IMR-90 (cell line): ENCODE measurements around the gene FOXO3. TPM values are rescaled to one million over a fixed set of nuclear protein-coding genes. Genes with fewer than 3 reads are reported as not detected.

Experiments used
- ATAC-seq: fragments of 200-7000 bp; cut with Tn5 transposase; 2 replicates; pipeline ENCODE4 v1.9.1; 2020; ENCODE audit warnings: low read depth, mild to moderate bottlenecking, moderate library complexity
- BruUV-seq: library from RNA; stranded (reverse); fragments of 400-500 nt; replicated peaks from 2 replicates; lab custom pipeline; 2021; lab: Mats Ljungman, UMichigan
- CTCF ChIA-PET: fragments of 300-600 bp; formaldehyde crosslinking; extraction: SDS; loops from one replicate; lab custom pipeline; 2021; ENCODE audit warnings: antibody characterized with exemption; lab: Yijun Ruan, JAX
- POLR2A ChIA-PET: fragments of 300-600 bp; sonication (Branson Sonifier 250); formaldehyde crosslinking; loops from one replicate; lab custom pipeline; 2022; ENCODE audit warnings: antibody characterized with exemption; ENCODE audit not compliant: unreplicated experiment; lab: Charles Lee
- DNase-seq: peaks from one replicate; pipeline ENCODE4 v3.0.0; 2013
- H2AFZ ChIP-seq: replicated peaks from 2 replicates; pipeline ENCODE3; 2013; ENCODE audit warnings: low read length, mild to moderate bottlenecking; ENCODE audit not compliant: poor library complexity
- H2AK5ac ChIP-seq: 2 replicates; pipeline ENCODE4 v1.6.1; 2013; ENCODE audit warnings: low read depth, low read length, inconsistent platforms
- H2AK9ac ChIP-seq: replicated peaks from 2 replicates; pipeline ENCODE3; 2013; ENCODE audit warnings: mild to moderate bottlenecking, low read depth, low read length, moderate library complexity; ENCODE audit not compliant: poor library complexity
- H2BK120ac ChIP-seq: 2 replicates; pipeline ENCODE4 v1.6.1; 2013; ENCODE audit warnings: low read depth, low read length, inconsistent platforms
- H2BK15ac ChIP-seq: 3 replicates; pipeline ENCODE4 v1.6.1; 2013; ENCODE audit warnings: low read depth, low read length, inconsistent platforms
- H2BK20ac ChIP-seq: 2 replicates; pipeline ENCODE4 v1.6.1; 2013; ENCODE audit warnings: low read depth, mild to moderate bottlenecking, inconsistent platforms, low read length, moderate library complexity
- H2BK5ac ChIP-seq: 2 replicates; pipeline ENCODE4 v1.6.1; 2013; ENCODE audit warnings: mild to moderate bottlenecking, low read depth, low read length, inconsistent platforms; ENCODE audit not compliant: poor library complexity, severe bottlenecking
- H3K14ac ChIP-seq: replicated peaks from 2 replicates; pipeline ENCODE4 v1.6.1; 2013; ENCODE audit warnings: low read depth, low read length, inconsistent platforms
- H3K18ac ChIP-seq: 2 replicates; pipeline ENCODE4 v1.6.1; 2013; ENCODE audit warnings: low read depth, low read length, control low read depth
- H3K23ac ChIP-seq: 2 replicates; pipeline ENCODE4 v1.6.1; 2013; ENCODE audit warnings: low read depth, low read length, inconsistent platforms
- H3K27ac ChIP-seq: 2 replicates; pipeline ENCODE4 v1.5.1; 2013; ENCODE audit warnings: mild to moderate bottlenecking, control low read depth, low read length; ENCODE audit not compliant: insufficient read depth
- H3K27me3 ChIP-seq: 2 replicates; pipeline ENCODE4 v1.6.1; 2013; ENCODE audit warnings: low read length; ENCODE audit not compliant: control insufficient read depth, insufficient read depth
- H3K36me3 ChIP-seq: 2 replicates; pipeline ENCODE4 v1.6.1; 2013; ENCODE audit warnings: low read length, mixed read lengths; ENCODE audit not compliant: control insufficient read depth, insufficient read depth
- H3K4ac ChIP-seq: 2 replicates; pipeline ENCODE4 v1.6.1; 2013; ENCODE audit warnings: low read depth, low read length, inconsistent platforms
- H3K4me1 ChIP-seq: 2 replicates; pipeline ENCODE4 v1.6.1; 2013; ENCODE audit warnings: low read length, mixed read lengths; ENCODE audit not compliant: control insufficient read depth, insufficient read depth
- H3K4me2 ChIP-seq: 2 replicates; pipeline ENCODE4 v1.6.1; 2013; ENCODE audit warnings: low read depth, mild to moderate bottlenecking, control low read depth, low read length, moderate library complexity
- H3K4me3 ChIP-seq: 2 replicates; pipeline ENCODE4 v1.5.1; 2013; ENCODE audit warnings: low read depth, mild to moderate bottlenecking, control low read depth, low read length, moderate library complexity; ENCODE audit not compliant: insufficient read depth
- H3K56ac ChIP-seq: 2 replicates; pipeline ENCODE4 v1.6.1; 2013; ENCODE audit warnings: low read length, inconsistent platforms; ENCODE audit not compliant: insufficient read depth; ENCODE audit errors: extremely low read depth
- H3K79me1 ChIP-seq, 2 experiments: 2 replicates each; pipeline ENCODE4 v1.6.1; 2013; ENCODE audit warnings: low read length in 2 of 2, inconsistent platforms in 1 of 2, low read depth in 1 of 2
- H3K9ac ChIP-seq: 2 replicates; pipeline ENCODE4 v1.6.1; 2013; ENCODE audit warnings: low read depth, low read length, control low read depth
- H3K9me1 ChIP-seq: 2 replicates; pipeline ENCODE4 v1.6.1; 2013; ENCODE audit warnings: low read length, inconsistent platforms; ENCODE audit not compliant: insufficient read depth
- H3K9me3 ChIP-seq: 2 replicates; pipeline ENCODE4 v1.6.1; 2013; ENCODE audit warnings: low read length; ENCODE audit not compliant: control insufficient read depth, insufficient read depth
- H4K20me1 ChIP-seq: 2 replicates; pipeline ENCODE4 v1.6.1; 2013; ENCODE audit warnings: low read length, inconsistent platforms; ENCODE audit not compliant: insufficient read depth
- H4K5ac ChIP-seq: 2 replicates; pipeline ENCODE4 v1.6.1; 2013; ENCODE audit warnings: mild to moderate bottlenecking, low read depth, low read length, control low read depth
- H4K8ac ChIP-seq, 2 experiments: 2 replicates each; pipeline ENCODE4 v1.6.1; 2013; ENCODE audit warnings: low read depth in 2 of 2, low read length in 2 of 2, control low read depth in 1 of 2, inconsistent platforms in 1 of 2
- H4K91ac ChIP-seq: 2 replicates; pipeline ENCODE4 v1.6.1; 2013; ENCODE audit warnings: low read depth, low read length, inconsistent platforms; ENCODE audit not compliant: insufficient read depth
- BHLHE40 ChIP-seq: fragments of 150-350 bp; IDR thresholded peaks from 2 replicates; pipeline ENCODE4 v1.6.1; 2016; ENCODE audit warnings: mild to moderate bottlenecking, low read depth, low read length
- ELK1 ChIP-seq: fragments of 150-350 bp; IDR thresholded peaks from 2 replicates; pipeline ENCODE4 v1.6.1; 2016; ENCODE audit warnings: low read depth, mild to moderate bottlenecking, low read length, moderate library complexity, borderline replicate concordance
- FOS ChIP-seq: fragments of 150-350 bp; IDR thresholded peaks from 2 replicates; pipeline ENCODE4 v1.6.1; 2016; ENCODE audit warnings: low read depth, low read length
- MAZ ChIP-seq: IDR thresholded peaks from 2 replicates; pipeline ENCODE4 v1.6.1; 2012; ENCODE audit warnings: low read depth, mild to moderate bottlenecking, low read length, improper control_type of control experiment, moderate library complexity, borderline replicate concordance
- MXI1 ChIP-seq: IDR thresholded peaks from 2 replicates; pipeline ENCODE4 v1.6.1; 2012; ENCODE audit warnings: low read depth, mild to moderate bottlenecking, low read length, moderate library complexity, borderline replicate concordance
- NFE2L2 ChIP-seq: fragments of 150-350 bp; IDR thresholded peaks from 2 replicates; pipeline ENCODE4 v1.6.1; 2016; ENCODE audit warnings: low read depth, mild to moderate bottlenecking, low read length
- POLR2A ChIP-seq: IDR thresholded peaks from 2 replicates; pipeline ENCODE4 v1.6.1; 2012; ENCODE audit warnings: mild to moderate bottlenecking, low read depth, low read length
- RCOR1 ChIP-seq: IDR thresholded peaks from 2 replicates; pipeline ENCODE4 v1.6.1; 2012; ENCODE audit warnings: mild to moderate bottlenecking, low read length, improper control_type of control experiment; ENCODE audit not compliant: insufficient replicate concordance
- RFX5 ChIP-seq: IDR thresholded peaks from 2 replicates; pipeline ENCODE4 v1.8.0; 2012; ENCODE audit warnings: low read depth, mild to moderate bottlenecking, low read length, moderate library complexity
- USF2 ChIP-seq: fragments of 150-350 bp; IDR thresholded peaks from 2 replicates; pipeline ENCODE4 v1.6.1; 2017; ENCODE audit warnings: mild to moderate bottlenecking, antibody characterized with exemption, low read length, low read depth
- WGBS, 2 experiments: methylation state at CpG; one replicate each; pipeline versions ENCODE4 v1.1.5 to v1.1.7; 2013; ENCODE audit warnings: missing lambda C conversion rate in 2 of 2; ENCODE audit not compliant: insufficient read length in 1 of 2; ENCODE audit errors: extremely low coverage in 2 of 2; 5-methylcytosine and 5-hydroxymethylcytosine counted together
- dilution Hi-C: fragments of 300-500 bp; cut with HindIII; formaldehyde crosslinking; loops from one replicate; pipeline ENCODE4 v1.14.3; 2018; ENCODE audit warnings: low sequenced_read_pairs; ENCODE audit not compliant: unreplicated experiment
- in situ Hi-C: fragments of 300-500 bp; cut with MboI; formaldehyde crosslinking; loops from 3 replicates; pipeline ENCODE4 v1.14.3; 2019; ENCODE audit warnings: low sequenced_read_pairs, inconsistent platforms, mixed read lengths
- intact Hi-C: fragments of 100-400 bp; cut with micrococcal nuclease; formaldehyde crosslinking; loops from 2 replicates; pipeline ENCODE4 v1.10.0; 2022
- polyA plus RNA-seq, 3 experiments: library from polyadenylated mRNA; depleted of rRNA; stranded (reverse); fragments of >200 nt; gene quantifications; 2 replicates each; pipeline ENCODE4 v1.2.3, GENCODE V29; 2012; ENCODE audit warnings: low replicate concordance in 1 of 3
- total RNA-seq: library from RNA; depleted of rRNA; stranded (reverse); fragments of >200 nt; gene quantifications from 2 replicates; pipeline ENCODE4 v1.2.3, GENCODE V29; 2012
- TF ChIP-seq, protein P1 (sequence below): conservative IDR thresholded peaks from 2 replicates; pipeline ENCODE4 v1.5.1; 2012; ENCODE audit warnings: mild to moderate bottlenecking, low read depth, low read length, improper control_type of control experiment

FOXO3 gene
- total and polyA plus RNA-seq, 2 of the 4 experiments (the other 2 are of a cell fraction): 17.5 to 38.7 TPM

DNA sequence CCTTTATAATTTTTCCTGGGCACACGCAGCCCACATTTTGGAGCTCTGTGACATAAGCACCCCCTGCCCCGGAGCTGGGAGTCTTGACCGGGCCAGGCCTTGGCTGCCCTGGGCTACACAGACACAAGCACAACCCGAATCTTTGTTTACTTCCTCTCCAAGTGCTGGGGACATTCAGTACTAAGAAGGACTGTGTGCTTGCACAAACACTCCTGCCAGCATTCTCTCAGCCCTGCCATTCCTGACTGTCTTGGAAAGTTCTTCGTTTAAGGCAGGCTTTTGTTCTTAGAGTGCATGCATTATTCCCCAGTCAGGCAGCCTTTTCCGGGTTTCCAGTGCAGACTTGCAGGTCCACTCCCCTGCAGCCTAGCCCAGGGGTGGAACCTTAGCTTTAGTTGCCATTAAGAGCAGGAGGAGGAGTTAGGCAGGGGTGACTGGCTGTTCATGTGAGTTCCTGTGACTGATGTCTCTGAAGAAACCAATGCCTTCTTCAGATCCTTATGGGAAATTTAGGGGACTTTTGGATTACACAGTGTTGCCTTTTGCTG, 28.6 kb downstream of the FOXO3 start:
- in situ Hi-C loops (no loop called here), intact Hi-C loops (no loop called here)
- peaks cover 1% of the 10 kb centered on the region; the same call in 1 of the 2 replicates for H3K36me3 ChIP-seq

More for the DNA sequence above, 28.6 kb downstream of the FOXO3 start:
- Histone ChIP-seq H2BK5ac (peak overlapping the region; percentile 85), H2AFZ (no peak overlapping the region), H2AK5ac (no peak overlapping the region), H2BK15ac (0 out of 3 replicates have a peak overlapping the region, but pooled peaks have one; percentile 7), H3K4ac (peak overlapping the region; percentile 57), H3K27me3 (no peaks in the 10 kb centered on the region), H3K79me1 (peaks cover 23 to 75% of the 10 kb centered on the region in 2 experiments), H3K4me1 (peaks cover 43% of the 10 kb centered on the region), H2BK120ac (peak overlapping the region; percentile 50), H3K9me1 (peaks cover 36% of the 10 kb centered on the region), H3K4me3 (no peak overlapping the region), H2BK20ac (0 out of 2 replicates have a peak overlapping the region, but pooled peaks have one; percentile 8), H3K27ac (peak overlapping the region; percentile 38; the same call in 1 of the 2 replicates), H3K56ac (peak overlapping the region; percentile 28; the same call in 1 of the 2 replicates), H3K4me2 (peak overlapping the region; percentile 7), H4K8ac (peak overlapping the region in 1 of 2 experiments; percentile 27; a peak in 1 of 4 replicates), H4K91ac (no peak overlapping the region), H2AK9ac (no peak overlapping the region), H4K20me1 (peaks cover 83% of the 10 kb centered on the region), H3K14ac (peak overlapping the region; percentile 56; the same call in 1 of the 2 replicates), H4K5ac (peak overlapping the region; percentile 19; the same call in 1 of the 2 replicates), H3K9me3 (no peaks in the 10 kb centered on the region), H3K23ac (peak overlapping the region; percentile 89), H3K9ac (no peak overlapping the region), H3K18ac (0 out of 2 replicates have a peak overlapping the region, but pooled peaks have one; percentile 8)
- no TSS peak for BruUV-seq
- DNase-seq (peak; percentile 63), ATAC-seq (peak; percentile 21)
- no peak for TF ChIP-seq RCOR1
- no peak for TF ChIP-seq POLR2A
- TF ChIP-seq, protein P1, sequence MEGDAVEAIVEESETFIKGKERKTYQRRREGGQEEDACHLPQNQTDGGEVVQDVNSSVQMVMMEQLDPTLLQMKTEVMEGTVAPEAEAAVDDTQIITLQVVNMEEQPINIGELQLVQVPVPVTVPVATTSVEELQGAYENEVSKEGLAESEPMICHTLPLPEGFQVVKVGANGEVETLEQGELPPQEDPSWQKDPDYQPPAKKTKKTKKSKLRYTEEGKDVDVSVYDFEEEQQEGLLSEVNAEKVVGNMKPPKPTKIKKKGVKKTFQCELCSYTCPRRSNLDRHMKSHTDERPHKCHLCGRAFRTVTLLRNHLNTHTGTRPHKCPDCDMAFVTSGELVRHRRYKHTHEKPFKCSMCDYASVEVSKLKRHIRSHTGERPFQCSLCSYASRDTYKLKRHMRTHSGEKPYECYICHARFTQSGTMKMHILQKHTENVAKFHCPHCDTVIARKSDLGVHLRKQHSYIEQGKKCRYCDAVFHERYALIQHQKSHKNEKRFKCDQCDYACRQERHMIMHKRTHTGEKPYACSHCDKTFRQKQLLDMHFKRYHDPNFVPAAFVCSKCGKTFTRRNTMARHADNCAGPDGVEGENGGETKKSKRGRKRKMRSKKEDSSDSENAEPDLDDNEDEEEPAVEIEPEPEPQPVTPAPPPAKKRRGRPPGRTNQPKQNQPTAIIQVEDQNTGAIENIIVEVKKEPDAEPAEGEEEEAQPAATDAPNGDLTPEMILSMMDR: no peak
- TF ChIP-seq USF2: no peak
- TF ChIP-seq BHLHE40: no peak
- no peak for TF ChIP-seq ELK1
- no peak for TF ChIP-seq MAZ
- no peak for TF ChIP-seq NFE2L2
- TF ChIP-seq RFX5: no peak
- no peak for TF ChIP-seq FOS
- no peak for TF ChIP-seq MXI1
- no CpG with 5 or more reads among the region's 6 CpGs for WGBS, 2 experiments
- dilution Hi-C loops: no loop called here
- ChIA-PET CTCF (interaction anchor here (1.8 kb wide), 1 partner anchor 9 kb away, joined by 9 read pairs; no protein-coding TSS in a partner anchor), POLR2A (no interaction called here)
